Activated T-helper 2 cell treated with anti-CD3 and anti-CD28 coated beads, Interferon-gamma antibody, Interleukin-2, Interleukin-4, amounts not matched to agents 10 μg/mL and 5 μg/mL and 100 μg/mL, durations not matched to agents 14 hours and 24 hours and 36 hours (primary cell): Measurements from ENCODE around the gene PDE2A. TPM values are rescaled to one million over a fixed set of nuclear protein-coding genes. Genes with fewer than 3 reads are reported as not detected.

Source experiments
- DNase-seq: peaks from one replicate; pipeline ENCODE4 v3.0.0; 2021; ENCODE audit warnings: low spot score
- H3K27ac Mint-ChIP-seq: one replicate; pipeline ENCODE4 v1.8.0; 2021; ENCODE audit warnings: mixed read lengths
- H3K27me3 Mint-ChIP-seq: one replicate; pipeline ENCODE4 v1.8.0; 2021; ENCODE audit warnings: low read depth, mixed read lengths
- H3K36me3 Mint-ChIP-seq: one replicate; pipeline ENCODE4 v1.8.0; 2021; ENCODE audit warnings: low read depth, mixed read lengths
- H3K4me1 Mint-ChIP-seq: one replicate; pipeline ENCODE4 v1.8.0; 2021; ENCODE audit warnings: low read depth, mixed read lengths
- H3K4me3 Mint-ChIP-seq: one replicate; pipeline ENCODE4 v1.8.0; 2021; ENCODE audit warnings: low read depth, mild to moderate bottlenecking, moderate library complexity, mixed read lengths
- H3K9me3 Mint-ChIP-seq: one replicate; pipeline ENCODE4 v1.8.0; 2021; ENCODE audit warnings: mixed read lengths
- intact Hi-C: fragments of 100-400 bp; cut with micrococcal nuclease; formaldehyde crosslinking; loops from one replicate; pipeline ENCODE4 v1.15.1; 2023
- total RNA-seq: library from RNA; stranded (reverse); gene quantifications from 2 replicates; pipeline ENCODE4 v1.2.3, GENCODE V29; 2022

Gene PDE2A
- total RNA-seq, 1 donor from 2014 or later = 0.62 TPM

DNA sequence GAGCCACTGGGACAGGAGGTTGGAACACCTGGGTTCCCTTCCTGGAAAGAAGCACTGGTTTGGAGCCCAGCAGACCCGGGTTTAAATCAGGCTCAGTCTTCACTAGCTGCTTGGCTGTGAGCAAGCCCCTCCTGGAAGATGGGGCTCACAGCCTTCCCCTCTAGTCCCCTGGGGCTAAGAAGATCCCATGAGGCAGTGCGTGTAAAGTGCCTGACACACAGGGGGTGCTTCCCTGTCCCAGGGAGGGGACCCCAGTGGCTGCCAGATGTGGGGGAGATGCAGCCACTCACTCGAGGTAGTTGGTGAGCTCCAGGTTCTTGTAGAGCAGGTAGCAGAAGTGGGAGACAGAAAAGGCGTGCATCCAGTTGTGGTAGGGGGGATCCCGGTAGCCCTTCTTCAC lies 93.2 kb downstream of the PDE2A start:
- Mint-ChIP-seq H3K9me3 (no peaks in the 10 kb centered on the region), H3K27ac (no peak overlapping the region), H3K36me3 (no peaks in the 10 kb centered on the region), H3K27me3 (peaks cover 14% of the 10 kb centered on the region), H3K4me3 (no peak overlapping the region), H3K4me1 (peaks cover 13% of the 10 kb centered on the region)
- intact Hi-C loops = no loop called here
- no peak for DNase-seq

DNA sequence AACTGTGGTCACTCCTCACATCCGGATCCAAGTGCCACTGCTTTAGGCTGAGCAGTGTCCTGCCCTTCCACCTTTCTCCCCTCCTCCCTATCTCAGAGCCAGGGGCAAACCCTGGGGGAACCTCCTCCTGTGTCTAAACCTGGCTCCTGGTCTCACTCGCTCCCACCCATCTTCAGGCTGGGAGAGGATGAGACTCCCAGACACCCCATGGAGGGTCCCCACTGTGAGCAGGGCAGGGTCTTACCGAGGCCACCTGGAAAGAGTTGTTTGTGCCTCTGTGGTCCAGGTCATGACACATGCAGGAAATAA lies 93.6 kb downstream of the PDE2A start:
- no peak for DNase-seq
- Mint-ChIP-seq H3K27ac (no peak overlapping the region), H3K4me1 (peaks cover 11% of the 10 kb centered on the region), H3K4me3 (no peak overlapping the region), H3K9me3 (no peaks in the 10 kb centered on the region), H3K27me3 (peaks cover 11% of the 10 kb centered on the region), H3K36me3 (no peaks in the 10 kb centered on the region)
- intact Hi-C loops = no loop called here

DNA sequence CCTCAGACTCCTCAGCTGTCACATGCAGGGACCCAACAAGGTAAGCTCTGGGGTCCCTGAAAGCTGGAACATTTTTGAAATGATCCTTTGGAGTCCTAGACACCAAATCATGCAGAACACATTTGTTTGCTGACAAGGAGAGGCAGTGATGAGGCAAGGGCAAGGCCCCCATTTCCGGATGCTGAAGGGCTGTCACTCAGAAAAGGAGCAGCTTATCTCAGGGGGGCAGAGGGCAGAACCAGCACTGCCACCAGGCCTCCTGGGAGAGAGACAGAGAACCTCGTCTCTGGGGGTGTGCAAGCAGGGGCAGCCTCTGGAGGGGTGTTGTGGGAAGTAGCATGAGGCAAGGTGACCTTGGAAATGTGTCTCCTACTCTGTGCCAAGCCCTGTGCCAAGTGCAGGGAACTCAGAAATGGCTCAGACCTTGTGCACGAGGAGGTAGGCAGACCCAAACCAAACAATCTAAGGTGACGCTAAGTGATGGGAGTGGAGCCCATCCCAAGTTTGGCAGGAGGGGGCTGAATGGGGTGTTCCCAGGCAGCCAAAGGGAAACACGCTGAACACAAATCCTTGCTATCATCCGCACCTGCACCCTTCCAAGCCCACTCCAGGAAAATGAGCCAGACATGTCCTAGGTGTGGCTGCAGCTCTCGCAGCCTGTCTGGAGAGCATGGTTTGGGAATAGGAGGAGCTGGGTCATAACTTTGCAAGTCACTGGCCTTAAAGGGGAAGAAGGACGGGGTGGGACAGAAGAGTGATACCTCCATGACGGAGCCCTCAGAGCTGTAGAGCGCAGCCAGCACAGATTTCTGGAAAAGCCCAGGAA lies 94.2 kb downstream of the PDE2A start:
- Mint-ChIP-seq H3K27ac (no peak overlapping the region), H3K4me3 (no peak overlapping the region), H3K27me3 (peaks cover 7% of the 10 kb centered on the region), H3K36me3 (no peaks in the 10 kb centered on the region), H3K9me3 (no peaks in the 10 kb centered on the region), H3K4me1 (peaks cover 5% of the 10 kb centered on the region)
- intact Hi-C loops = no loop called here
- DNase-seq = no peak

- Mint-ChIP-seq H3K9me3 (no peaks in the 10 kb centered on the region), H3K4me3 (no peak overlapping the region), H3K27me3 (peaks cover 9% of the 10 kb centered on the region), H3K36me3 (no peaks in the 10 kb centered on the region), H3K27ac (no peak overlapping the region), H3K4me1 (no peaks in the 10 kb centered on the region)
- no peak for DNase-seq
- intact Hi-C loops = no loop called here
Measured at GRCh38 chr11:72578991-72579815, 95.0 kb downstream of the PDE2A start.

DNA sequence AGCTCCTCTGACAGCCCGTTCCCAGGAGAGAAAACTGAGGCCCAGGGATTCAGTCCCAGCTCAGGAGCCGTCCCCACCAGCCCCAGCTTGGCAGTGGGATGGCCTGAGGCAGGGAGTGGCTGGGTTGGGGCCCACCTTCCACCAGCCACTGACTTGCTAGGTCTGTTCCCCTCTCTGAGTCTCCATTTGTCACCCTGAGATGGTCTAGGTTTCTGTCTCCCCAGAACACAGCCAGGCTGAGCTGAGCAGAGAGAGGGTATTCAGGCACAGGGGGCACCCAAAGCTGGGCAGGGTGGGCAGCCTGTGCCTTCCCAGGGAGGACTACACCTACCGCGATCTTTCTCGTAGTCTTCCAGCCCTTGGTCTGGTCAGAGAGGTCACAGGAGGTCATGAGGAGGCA lies 95.7 kb downstream of the PDE2A start:
- Mint-ChIP-seq H3K27ac (no peak overlapping the region), H3K9me3 (no peaks in the 10 kb centered on the region), H3K36me3 (no peaks in the 10 kb centered on the region), H3K27me3 (peaks cover 6% of the 10 kb centered on the region), H3K4me3 (no peak overlapping the region), H3K4me1 (no peaks in the 10 kb centered on the region)
- intact Hi-C loops = no loop called here
- no peak for DNase-seq

DNA sequence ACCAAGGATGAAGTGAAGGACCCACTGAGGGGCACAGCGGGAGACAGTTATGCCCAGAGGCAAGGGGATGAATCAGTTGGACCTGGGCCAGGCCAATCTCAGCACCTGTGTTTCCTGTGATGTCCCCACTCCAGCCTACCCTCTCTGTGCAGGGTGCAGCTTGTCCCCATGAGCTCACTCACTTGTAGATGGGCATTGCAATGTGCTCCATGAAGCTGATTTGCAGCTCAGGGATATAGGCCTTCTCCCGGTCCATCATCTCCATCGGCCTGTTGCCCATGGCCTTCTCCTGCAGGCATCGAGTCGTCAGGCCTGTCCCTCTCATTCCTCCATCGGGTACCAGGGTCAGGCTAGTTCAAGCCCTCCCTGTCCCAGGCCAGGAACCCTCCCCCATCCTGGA lies 96.2 kb downstream of the PDE2A start:
- Mint-ChIP-seq H3K36me3 (no peaks in the 10 kb centered on the region), H3K9me3 (no peaks in the 10 kb centered on the region)
- intact Hi-C loops = no loop called here

DNA sequence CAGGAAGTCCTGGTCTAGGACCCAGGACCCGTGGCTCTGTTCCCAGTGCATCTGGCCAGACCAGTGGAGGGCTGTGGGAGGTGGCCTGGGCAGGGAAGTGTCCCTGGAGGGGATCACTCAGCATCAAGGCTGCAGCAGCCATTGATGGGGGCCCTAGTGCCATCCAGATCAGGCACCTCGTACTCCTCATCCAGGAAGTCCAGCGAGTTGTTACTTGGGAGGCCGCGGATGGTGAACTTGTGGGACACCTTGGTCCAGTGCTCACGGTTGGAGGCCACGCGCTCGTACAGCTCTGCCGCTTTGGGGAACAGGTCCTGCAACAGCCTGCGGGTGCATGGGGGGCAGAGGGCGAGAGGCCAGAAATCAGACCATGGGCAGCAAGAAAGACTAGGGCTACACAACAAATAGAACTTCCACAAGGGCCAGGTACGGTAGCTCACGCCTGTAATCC lies 96.9 kb downstream of the PDE2A start:
- DNase-seq = no peak
- Mint-ChIP-seq H3K9me3 (no peaks in the 10 kb centered on the region), H3K27me3 (peaks cover 8% of the 10 kb centered on the region), H3K36me3 (no peaks in the 10 kb centered on the region), H3K4me3 (no peak overlapping the region), H3K27ac (no peak overlapping the region), H3K4me1 (peaks cover 1% of the 10 kb centered on the region)
- intact Hi-C loops = no loop called here

More for the DNA sequence above, 96.2 kb downstream of the PDE2A start:
- Mint-ChIP-seq H3K27me3 (peaks cover 5% of the 10 kb centered on the region), H3K4me1 (peaks cover 1% of the 10 kb centered on the region), H3K27ac (no peak overlapping the region), H3K4me3 (no peak overlapping the region)
- DNase-seq = no peak

DNA sequence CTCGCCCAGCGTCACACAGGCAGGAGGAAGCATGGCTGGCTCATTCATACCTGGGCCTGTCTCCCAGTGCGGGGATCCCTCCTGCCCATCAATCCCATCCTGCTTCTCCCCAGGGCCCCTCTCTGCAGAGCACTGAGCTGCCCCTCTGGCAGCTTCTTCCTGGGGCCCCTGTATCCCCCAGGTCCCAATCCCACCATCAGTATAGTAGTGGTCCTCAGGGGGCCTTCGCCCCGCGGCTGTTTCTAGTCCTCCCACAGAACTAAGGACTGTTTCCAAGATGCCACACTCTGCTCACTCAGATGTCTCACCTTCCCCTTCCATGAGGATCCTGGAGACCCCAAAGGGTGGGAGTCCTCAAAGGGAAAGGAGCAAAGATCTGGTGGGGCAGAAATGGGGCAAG lies 97.6 kb downstream of the PDE2A start:
- Mint-ChIP-seq H3K4me3 (no peak overlapping the region), H3K27me3 (peaks cover 10% of the 10 kb centered on the region), H3K4me1 (peaks cover 1% of the 10 kb centered on the region), H3K9me3 (no peaks in the 10 kb centered on the region), H3K36me3 (no peaks in the 10 kb centered on the region), H3K27ac (no peak overlapping the region)
- intact Hi-C loops = no loop called here
- DNase-seq = no peak

DNA sequence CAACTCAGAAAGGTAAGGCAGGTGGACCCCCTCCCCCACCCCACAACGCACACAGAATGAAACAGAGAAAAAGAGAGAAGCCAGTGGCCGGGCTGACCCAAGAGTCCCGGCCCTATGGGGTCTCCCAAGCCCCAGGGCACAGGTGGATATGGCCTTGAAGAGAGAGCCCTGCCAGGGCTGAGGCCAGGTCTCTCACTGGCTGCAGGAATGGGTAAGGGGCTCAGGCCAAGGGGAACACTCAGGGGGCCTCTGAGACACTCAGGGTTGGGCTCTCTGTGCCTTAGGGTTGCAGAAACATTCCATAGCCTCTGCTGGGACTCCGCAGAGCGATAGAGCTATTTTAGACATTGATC lies 98.0 kb downstream of the PDE2A start:
- Mint-ChIP-seq H3K27me3 (peaks cover 10% of the 10 kb centered on the region), H3K4me1 (peaks cover 1% of the 10 kb centered on the region), H3K27ac (no peak overlapping the region), H3K9me3 (no peaks in the 10 kb centered on the region), H3K4me3 (no peak overlapping the region), H3K36me3 (no peaks in the 10 kb centered on the region)
- DNase-seq = no peak
- intact Hi-C loops = no loop called here

DNA sequence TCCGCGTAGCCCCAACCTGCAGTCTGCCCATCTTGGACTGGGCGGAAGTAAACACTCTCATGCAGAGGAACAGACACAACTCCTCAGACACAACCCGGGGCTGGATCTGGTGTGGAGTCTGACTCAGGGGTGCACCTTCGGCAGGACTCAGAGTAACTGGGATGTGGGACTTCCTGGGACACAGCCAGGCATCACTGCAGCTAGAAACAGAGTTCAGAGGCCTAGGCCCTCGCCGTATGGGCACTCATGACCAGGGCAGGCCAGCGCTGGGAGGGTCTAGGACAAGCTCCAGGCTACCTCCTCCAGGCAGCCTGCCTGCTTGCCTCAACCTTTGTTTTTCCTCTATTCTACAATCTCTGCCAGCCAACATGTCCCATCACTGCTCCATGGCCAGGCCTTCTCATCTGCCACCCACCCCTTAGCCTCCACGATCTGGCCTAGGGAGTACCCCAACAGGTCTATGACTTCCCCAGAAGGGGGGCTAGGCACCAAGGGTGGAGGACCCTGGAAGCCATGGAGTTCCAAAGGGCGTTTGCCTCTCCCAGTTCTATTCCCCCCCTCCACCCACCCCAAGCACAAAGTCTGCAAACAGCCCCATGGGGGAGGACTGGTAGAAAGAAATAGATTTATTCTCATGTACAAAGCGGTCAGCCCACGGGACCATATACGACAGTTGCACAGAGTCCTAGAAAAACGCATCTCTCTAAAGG lies 98.5 kb downstream of the PDE2A start:
- no peaks in the 10 kb centered on the region for H3K36me3 Mint-ChIP-seq
- H3K27me3 Mint-ChIP-seq = peaks cover 10% of the 10 kb centered on the region
- no peak overlapping the region for H3K27ac Mint-ChIP-seq
- no peak overlapping the region for H3K4me3 Mint-ChIP-seq
- DNase-seq = no peak
- H3K9me3 Mint-ChIP-seq = no peaks in the 10 kb centered on the region
- H3K4me1 Mint-ChIP-seq = peaks cover 1% of the 10 kb centered on the region
- intact Hi-C loops = no loop called here

GRCh38 chr11:72574548-72575460 lies 99.4 kb downstream of the PDE2A start:
- no peak for DNase-seq
- H3K27me3 Mint-ChIP-seq = peaks cover 10% of the 10 kb centered on the region
- no peak overlapping the region for H3K4me3 Mint-ChIP-seq
- H3K36me3 Mint-ChIP-seq = no peaks in the 10 kb centered on the region
- no peak overlapping the region for H3K27ac Mint-ChIP-seq
- intact Hi-C loops = no loop called here
- H3K4me1 Mint-ChIP-seq = peaks cover 7% of the 10 kb centered on the region
- no peaks in the 10 kb centered on the region for H3K9me3 Mint-ChIP-seq

DNA sequence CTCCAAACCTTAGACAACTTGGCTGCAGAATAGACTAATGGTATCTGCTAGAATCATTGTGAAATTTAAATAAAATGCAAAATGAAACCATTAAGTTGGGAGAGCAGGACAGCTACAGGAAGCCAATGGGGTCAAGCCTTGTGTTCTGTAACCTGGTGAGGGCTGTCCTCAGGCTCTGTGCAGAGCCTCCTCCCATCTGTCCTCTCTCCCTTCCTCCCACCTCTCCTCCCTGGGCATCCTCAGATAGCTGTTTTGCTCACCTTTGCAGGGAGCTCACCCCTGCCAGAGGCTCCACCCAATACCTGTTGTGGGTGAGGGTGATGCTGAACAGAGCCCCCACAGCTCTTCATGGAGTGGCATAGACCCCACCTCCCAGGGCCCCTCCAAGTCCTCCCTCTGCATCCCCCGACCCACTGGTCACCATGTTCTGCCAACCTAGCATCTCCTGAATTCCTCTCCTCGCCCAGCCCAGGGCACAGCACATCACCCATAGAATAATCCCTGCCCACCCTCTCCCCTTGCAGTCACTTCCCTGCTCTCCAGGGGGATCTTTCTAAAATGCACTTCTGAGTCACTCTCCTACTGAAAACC lies 100.3 kb downstream of the PDE2A start:
- Mint-ChIP-seq H3K27me3 (peaks cover 10% of the 10 kb centered on the region), H3K4me1 (peaks cover 8% of the 10 kb centered on the region), H3K27ac (no peak overlapping the region), H3K4me3 (no peak overlapping the region), H3K36me3 (no peaks in the 10 kb centered on the region), H3K9me3 (no peaks in the 10 kb centered on the region)
- intact Hi-C loops = loop anchor here (1.0 kb wide), 2 partner anchors 92 to 103 kb away; no protein-coding TSS in a partner anchor
- no peak for DNase-seq
